GM23338 (cell line): ENCODE measurements around the gene YIPF7.

ENCODE experiments used
- CREB1 ChIP-seq: fragments of 250-450 bp; sonication (Bioruptor Pico); IDR thresholded peaks from 2 replicates; pipeline ENCODE4 v1.5.0; 2020; ENCODE audit warnings: low read depth, mild to moderate bottlenecking, moderate library complexity
- EZH2 ChIP-seq: fragments of 200-600 bp; sonication (generic); IDR thresholded peaks from one replicate; pipeline ENCODE4 v1.8.0; 2017; ENCODE audit warnings: antibody characterized with exemption, mild to moderate bottlenecking, low read depth; ENCODE audit not compliant: unreplicated experiment
- JUNB ChIP-seq: IDR thresholded peaks from one replicate; pipeline ENCODE4 v1.6.1; 2016; ENCODE audit warnings: antibody characterized with exemption; ENCODE audit not compliant: unreplicated experiment
- REST ChIP-seq: IDR thresholded peaks from one replicate; pipeline ENCODE4 v1.6.1; 2018; ENCODE audit warnings: antibody characterized with exemption; ENCODE audit not compliant: unreplicated experiment
- TF ChIP-seq, protein P1 (sequence below), 2 experiments: fragments of 200-600 bp in 1 of 2; sonication (generic) in 1 of 2; conservative IDR thresholded peaks; 2 replicates each; pipeline versions ENCODE4 v1.5.1 to v1.6.1; 2016 to 2017; ENCODE audit warnings: antibody characterized with exemption in 2 of 2, low read depth in 2 of 2, mild to moderate bottlenecking in 2 of 2, moderate library complexity in 1 of 2
- TF ChIP-seq, protein P2 (sequence below): IDR thresholded peaks from 2 replicates; pipeline ENCODE4 v1.6.1; 2016; ENCODE audit warnings: antibody characterized with exemption

DNA sequence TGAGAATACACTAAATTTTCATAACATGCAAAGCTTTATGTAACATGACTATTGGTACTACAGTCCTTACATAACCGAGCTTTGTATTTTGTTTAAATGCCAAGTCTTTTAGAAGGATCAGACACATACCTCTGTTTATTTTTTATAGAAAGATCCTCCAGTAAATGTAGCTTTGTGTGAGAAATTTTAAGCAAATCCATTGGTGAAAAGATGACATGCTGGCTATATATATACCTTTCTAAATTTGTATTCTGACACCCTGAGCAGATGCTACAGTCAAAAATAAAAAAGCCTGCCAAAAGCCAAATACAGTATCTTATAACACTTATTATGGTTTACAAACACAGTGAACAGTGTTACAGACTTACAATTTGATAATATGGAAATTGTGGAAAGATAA is at the start of gene YIPF7:
- TF ChIP-seq, protein P1, sequence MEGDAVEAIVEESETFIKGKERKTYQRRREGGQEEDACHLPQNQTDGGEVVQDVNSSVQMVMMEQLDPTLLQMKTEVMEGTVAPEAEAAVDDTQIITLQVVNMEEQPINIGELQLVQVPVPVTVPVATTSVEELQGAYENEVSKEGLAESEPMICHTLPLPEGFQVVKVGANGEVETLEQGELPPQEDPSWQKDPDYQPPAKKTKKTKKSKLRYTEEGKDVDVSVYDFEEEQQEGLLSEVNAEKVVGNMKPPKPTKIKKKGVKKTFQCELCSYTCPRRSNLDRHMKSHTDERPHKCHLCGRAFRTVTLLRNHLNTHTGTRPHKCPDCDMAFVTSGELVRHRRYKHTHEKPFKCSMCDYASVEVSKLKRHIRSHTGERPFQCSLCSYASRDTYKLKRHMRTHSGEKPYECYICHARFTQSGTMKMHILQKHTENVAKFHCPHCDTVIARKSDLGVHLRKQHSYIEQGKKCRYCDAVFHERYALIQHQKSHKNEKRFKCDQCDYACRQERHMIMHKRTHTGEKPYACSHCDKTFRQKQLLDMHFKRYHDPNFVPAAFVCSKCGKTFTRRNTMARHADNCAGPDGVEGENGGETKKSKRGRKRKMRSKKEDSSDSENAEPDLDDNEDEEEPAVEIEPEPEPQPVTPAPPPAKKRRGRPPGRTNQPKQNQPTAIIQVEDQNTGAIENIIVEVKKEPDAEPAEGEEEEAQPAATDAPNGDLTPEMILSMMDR (conservative IDR thresholded peaks at IDR 0.05; ENCODE audit: low read depth in 2 of 2): no peak
- TF ChIP-seq CREB1 (CRISPR knock-in tag) (no peak), REST (no peak), EZH2 (no peak), JUNB (no peak)
- TF ChIP-seq, protein P2, sequence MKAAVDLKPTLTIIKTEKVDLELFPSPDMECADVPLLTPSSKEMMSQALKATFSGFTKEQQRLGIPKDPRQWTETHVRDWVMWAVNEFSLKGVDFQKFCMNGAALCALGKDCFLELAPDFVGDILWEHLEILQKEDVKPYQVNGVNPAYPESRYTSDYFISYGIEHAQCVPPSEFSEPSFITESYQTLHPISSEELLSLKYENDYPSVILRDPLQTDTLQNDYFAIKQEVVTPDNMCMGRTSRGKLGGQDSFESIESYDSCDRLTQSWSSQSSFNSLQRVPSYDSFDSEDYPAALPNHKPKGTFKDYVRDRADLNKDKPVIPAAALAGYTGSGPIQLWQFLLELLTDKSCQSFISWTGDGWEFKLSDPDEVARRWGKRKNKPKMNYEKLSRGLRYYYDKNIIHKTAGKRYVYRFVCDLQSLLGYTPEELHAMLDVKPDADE: no peak
